Activated CD4-positive, alpha-beta T cell treated with anti-CD3 and anti-CD28 coated beads for 4 hours (primary cell): Measurements from ENCODE around the gene RAPGEF1.

Experiments used
- DNase-seq, 2 donors: peaks; one replicate each; pipeline ENCODE4 v3.0.0-alpha.2; 2020

Gene RAPGEF1

DNA sequence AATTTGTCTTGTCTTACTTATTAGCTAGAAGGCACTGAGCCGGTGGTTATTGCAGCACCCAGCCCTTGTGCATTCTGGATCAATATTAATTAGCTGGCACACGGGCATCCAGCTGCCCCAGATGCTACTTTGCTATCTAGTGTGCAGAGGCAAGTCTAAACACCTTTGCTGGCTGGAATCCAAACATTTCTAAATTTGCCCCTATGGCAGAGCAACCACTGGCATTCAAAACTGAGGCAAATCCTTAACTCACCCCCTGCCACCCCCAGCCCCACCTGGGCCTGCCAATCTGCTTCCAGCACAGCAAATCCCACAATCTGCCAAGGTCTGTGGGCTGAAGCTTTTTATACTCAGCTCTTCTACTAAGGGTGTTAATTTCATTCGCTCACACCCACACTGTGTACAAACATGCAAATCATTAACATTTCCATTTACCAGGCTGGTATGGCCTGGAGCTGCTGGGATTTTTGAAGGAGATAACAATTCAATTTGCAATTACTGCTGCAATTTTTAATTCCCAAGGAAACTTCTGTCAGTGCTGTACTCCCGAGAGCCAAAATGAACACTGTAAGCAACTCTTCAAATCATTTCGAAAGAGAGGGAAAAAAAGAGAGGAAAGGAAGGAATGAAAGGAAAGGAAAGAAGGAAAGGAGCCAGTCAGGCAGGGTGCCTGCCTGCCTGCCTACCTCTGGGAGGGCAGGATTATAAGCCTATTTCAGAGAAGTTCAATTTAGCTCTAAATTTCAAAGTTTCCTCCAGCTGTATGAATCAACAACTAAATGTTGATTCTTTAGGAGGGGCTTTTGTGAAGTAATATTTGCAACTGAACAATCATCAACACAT is 35.5 kb downstream of the RAPGEF1 start:
- no peak for DNase-seq

DNA sequence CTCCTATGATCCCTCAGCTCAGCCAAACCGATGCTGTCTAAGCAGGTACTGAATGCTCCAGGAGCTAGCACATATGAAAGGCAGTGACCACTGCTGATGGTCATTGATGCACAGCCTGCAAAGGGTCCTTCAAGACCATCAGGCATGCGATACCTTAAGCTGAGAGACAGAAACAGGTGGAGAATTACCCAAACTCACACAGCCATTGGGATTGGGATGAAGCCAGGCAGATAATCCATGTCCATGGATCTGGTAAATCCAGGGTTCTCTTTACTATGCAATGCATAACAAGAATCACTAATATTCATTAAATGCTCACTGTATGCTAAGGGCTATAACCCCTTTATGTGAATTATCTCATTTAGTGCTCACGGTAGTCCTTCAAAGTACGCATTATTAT is 36.2 kb downstream of the RAPGEF1 start:
- no peak for DNase-seq

DNA sequence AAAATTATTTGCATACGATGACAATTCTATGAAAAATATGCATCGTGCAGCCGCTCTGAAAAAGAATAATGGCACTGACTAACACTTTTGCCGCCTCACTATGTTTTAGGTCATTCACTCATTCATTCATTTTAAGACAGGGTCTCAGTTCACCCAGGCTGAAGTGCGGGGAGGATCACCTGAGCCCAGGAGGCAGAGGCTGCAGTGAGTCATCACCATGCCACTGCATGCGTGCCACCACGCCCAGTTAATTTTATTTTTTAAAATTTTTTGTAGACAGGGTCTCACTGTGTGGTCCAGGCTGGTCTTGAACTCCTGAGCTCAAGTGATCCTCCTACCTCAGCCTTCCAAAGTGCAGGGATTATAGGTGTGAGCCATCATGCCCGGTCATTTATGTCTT is 37.0 kb downstream of the RAPGEF1 start:
- no peak for DNase-seq

DNA sequence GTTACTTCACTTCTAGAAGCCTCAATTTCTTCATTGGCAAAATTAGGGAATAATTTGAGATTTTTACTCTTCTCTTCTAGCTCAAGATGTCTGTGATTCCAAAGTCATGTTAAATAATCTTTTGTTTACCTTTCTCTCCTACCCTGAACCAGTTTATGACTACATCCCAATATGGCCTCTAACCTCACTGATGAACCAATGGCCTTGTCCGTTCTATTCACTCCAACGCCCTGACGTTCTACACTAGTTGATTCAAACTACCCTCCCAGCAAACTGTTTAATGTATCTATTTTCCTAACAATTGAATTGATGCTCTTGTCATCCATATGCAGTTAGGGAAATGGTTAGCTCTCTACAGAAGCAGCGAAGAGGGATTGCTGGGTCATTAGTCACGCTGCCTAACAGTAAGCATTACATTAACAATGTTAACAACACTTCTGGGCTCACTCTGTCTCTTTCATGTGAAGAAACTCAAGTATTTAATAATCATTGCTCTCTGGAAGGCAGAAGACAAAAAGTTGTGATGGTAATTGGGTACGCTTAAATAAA is 38.0 kb downstream of the RAPGEF1 start:
- no peak for DNase-seq

GRCh38 chr9:131701436-131701781 is 38.5 kb downstream of the RAPGEF1 start:
- DNase-seq: no peak

- DNase-seq: no peak
These were observed 39.0 kb downstream of the RAPGEF1 start for GRCh38 chr9:131700765-131701435.

DNA sequence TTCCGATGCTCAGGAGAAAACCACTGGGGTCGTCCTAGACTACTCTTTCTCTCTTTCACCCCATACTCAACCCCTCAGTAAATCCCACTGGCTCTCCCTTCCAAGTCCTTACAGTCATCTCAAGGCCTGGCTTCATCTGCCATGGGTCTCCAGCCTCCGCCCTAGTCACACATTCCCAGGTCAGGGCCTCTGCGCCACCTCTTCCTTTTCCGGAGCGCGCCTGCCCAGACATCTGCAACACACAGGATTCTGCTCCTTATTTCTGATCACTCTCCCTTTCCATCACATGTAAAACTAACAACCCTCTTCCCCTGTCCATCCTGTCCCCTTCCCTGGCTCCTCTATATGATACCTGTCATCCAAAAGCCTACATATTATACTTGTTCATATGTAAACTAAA is 39.8 kb downstream of the RAPGEF1 start:
- no peak for DNase-seq

DNA sequence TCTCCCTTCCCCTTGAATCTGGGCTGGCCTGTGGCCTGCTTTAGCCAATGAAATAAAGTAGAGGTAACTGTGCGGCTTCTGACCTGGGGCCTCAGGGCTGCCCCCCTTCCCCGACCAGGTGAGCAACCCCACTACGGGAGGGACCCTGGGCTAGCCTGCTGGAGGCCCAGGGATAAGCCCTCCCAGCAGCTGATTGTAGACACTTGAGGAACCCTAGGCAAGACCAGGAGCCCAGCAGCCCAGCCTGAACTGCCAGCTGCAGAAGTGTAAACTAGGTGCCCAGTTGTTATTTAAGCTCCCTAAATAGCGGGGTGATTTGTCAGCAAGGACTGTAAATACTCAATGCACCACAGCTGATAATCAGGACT is 41.3 kb downstream of the RAPGEF1 start:
- no peak for DNase-seq

DNA sequence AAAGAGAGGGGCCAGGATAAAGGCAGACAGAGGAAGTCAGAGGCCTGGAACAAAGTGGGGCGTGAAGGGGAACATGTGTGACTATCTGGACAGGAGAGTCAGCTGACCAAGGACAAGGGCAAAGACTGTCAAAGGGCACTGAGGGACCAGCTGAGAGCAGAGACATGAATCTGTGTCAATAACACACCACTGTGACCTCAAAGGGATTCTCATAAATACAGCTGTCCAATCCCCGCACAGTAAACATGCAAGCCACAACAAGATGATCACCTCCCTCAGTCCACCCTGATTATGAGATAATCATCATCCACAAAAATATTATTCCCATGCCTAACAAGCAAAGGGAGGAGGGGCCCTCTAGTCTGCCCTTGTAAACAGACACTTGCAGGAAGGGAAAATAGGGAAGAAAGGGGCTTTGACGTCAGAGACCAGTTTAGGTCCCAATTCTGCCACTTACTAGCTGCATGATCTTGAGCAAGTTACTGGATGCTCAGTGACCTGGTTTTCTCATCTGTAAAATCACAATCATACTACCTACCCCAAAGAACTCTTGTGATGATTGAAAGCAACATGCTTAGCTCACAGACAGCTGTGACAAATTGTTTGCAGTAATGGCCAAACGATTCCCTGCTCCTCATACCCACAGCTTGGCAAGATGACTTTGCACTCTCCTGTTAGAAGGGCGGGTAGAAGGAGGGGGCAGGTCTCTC is 41.8 kb downstream of the RAPGEF1 start:
- DNase-seq: no peak

GRCh38 chr9:131697097-131697496 is 42.8 kb downstream of the RAPGEF1 start:
- no peak for DNase-seq

- DNase-seq: no peak
These were observed 43.9 kb downstream of the RAPGEF1 start for GRCh38 chr9:131695836-131696460.

DNA sequence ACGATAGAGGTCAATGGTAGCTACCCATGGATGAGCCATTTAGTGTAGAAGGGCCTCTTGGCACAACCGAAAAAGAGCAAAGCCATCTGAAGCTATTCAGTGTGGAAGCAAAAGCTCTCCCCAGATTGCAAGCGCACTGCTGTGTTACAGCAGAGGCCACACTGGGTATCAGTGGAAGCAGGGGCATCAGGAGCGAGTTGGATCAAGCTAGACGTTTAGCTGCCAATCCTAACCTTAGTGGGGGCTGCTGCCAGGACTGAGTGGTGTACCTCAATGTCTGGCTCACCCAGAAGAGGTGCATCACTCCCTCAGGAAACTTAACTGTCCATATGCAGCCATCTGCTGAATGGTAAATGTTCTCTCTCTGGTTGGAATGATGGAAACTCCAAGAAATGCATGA is 44.5 kb downstream of the RAPGEF1 start:
- no peak for DNase-seq

- DNase-seq: no peak
These were observed 46.0 kb downstream of the RAPGEF1 start for GRCh38 chr9:131693651-131694597.

- DNase-seq: no peak
These were observed 47.0 kb downstream of the RAPGEF1 start for GRCh38 chr9:131692612-131693562.

DNA sequence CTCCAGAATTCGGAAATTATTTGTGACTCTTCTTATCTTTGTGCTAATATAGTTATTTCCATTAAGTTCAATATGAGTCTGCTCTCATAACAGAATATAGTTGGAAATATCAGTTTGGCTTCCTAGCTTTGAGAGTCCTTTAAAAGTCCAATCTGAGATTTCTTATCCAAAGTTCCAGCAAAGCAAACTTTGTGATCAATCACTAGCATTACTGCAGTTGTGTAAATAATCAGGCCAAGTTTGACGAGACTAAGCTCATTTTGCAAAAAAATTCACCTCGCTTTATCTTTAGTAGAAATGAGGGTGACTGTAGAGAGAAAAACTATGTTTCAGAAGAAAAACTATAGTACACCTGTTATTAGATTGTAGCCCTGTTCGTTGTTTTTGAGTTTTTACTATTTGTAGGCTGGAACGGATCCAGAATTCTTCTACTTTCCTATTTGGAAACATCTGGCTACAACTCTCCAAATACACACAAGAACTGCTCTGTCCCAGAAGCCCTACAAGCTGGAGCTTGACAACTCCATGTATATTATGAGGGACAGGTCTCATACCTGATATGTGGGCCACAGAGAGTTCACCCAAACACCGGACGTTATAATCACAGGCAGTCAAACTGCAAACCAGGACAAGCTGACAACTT is 47.8 kb downstream of the RAPGEF1 start:
- DNase-seq: no peak

- DNase-seq: no peak
These were observed 48.8 kb downstream of the RAPGEF1 start for GRCh38 chr9:131690941-131691573.

DNA sequence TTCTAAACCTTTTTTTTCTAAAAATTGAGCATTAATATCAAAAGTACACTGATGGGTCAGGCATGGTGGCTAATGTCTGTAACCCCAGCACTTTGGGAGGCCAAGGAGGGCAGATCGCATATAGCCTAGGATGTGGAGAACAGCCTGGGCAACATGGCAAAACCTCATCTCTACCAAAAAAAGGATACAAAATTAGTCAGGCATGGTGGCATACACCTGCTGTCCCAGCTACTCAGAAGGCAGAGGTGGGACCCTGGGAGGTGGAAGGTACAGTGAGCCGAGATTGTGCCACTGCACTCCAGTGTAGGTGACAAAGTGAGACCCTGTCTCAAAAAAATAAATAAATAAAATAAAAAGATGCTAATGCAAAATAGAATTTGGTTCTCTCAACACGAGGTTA is 49.4 kb downstream of the RAPGEF1 start:
- no peak for DNase-seq

DNA sequence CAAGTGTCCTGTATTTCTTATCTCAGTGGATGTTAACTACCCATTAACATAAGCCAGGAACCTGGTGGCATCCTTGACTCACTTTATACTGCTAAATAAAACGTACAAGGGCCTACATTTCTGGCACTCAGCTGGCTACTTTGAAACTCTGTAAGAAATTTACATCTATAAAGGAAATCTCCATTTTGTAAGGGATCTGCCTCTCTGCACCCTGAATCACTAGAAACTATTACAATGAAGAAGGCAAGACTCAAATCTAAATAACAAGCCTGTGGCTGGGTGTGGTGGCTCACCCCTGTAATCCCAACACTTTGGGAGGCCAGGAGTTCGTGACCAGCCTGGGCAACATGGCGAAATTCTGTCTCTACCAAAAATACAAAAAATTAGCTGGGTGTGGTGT is 51.5 kb downstream of the RAPGEF1 start:
- no peak for DNase-seq

GRCh38 chr9:131685753-131686706 is 53.8 kb downstream of the RAPGEF1 start:
- DNase-seq: no peak
